ENCODE measurements around the gene GSDMA. TPM values are rescaled to one million over a fixed set of nuclear protein-coding genes. Genes with fewer than 3 reads are reported as not detected.

Gene GSDMA
- total and polyA plus RNA-seq, 10 of the 15 experiments (the other 5 are each of a cell fraction or from before 2014, with no cell fraction given) = 0.04 to 0.11 TPM; not detected in 8

- no peak overlapping the region for H3K4me3 ChIP-seq
- intact Hi-C loops (cut with micrococcal nuclease; ENCODE audit: unreplicated experiment) (no loop called here), in situ Hi-C loops (cut with MboI) (no loop called here)
- H3K36me3 ChIP-seq (ENCODE audit: control insufficient read depth in 2 of 2, insufficient read depth in 2 of 2, low read length in 1 of 2) = peaks cover 15% of the 10 kb centered on the region in 2 experiments; a peak in 3 of 4 replicates
- ChIA-PET POLR2A (interaction anchor here (0.6 to 0.7 kb wide), 2 partner anchors 20 to 455 kb away, joined by 4 to 6 read pairs; no protein-coding TSS in a partner anchor), CTCF (no interaction called here), SMC1A (ENCODE audit: uncharacterized antibody, unreplicated experiment) (interaction anchor here (1.5 to 4.6 kb wide), 2 partner anchors 10 to 20 kb away, joined by 3 to 25 read pairs; no protein-coding TSS in a partner anchor), RAD21 (ENCODE audit: unreplicated experiment) (interaction anchor here (0.6 to 1.0 kb wide), 2 partner anchors 34 to 164 kb away, joined by 4 to 5 read pairs; no protein-coding TSS in a partner anchor)
- H3K9me3 ChIP-seq (replicated peaks; ENCODE audit: control insufficient read depth, insufficient read depth, low read length) = no peaks in the 10 kb centered on the region; the same call in 2 of the 3 replicates
- H3K4me1 ChIP-seq (ENCODE audit: control insufficient read depth, insufficient read depth, low read length) = peaks cover 42% of the 10 kb centered on the region
- no peak overlapping the region for H3K27ac ChIP-seq (ENCODE audit: control insufficient read depth, insufficient read depth)
- FAIRE-seq = no peak
- H2AFZ ChIP-seq (ENCODE audit: control insufficient read depth, low read depth, low read length) = no peak overlapping the region
- H3K9ac ChIP-seq (ENCODE audit: control insufficient read depth, insufficient read depth, low read length) = no peak overlapping the region
- no peak for ATAC-seq
- WGBS (ENCODE audit: insufficient coverage, insufficient replicate concordance, low lambda C conversion rate, missing lambda C conversion rate) = 97% methylated on average over 9 of the region's 9 CpGs
- H3K4me2 ChIP-seq (ENCODE audit: control insufficient read depth, insufficient read depth) = no peak overlapping the region
- DNase-seq (ENCODE audit: low read depth, low spot score) = no peak
- no peaks in the 10 kb centered on the region for H4K20me1 ChIP-seq (ENCODE audit: control insufficient read depth, insufficient read depth)
- H3K79me2 ChIP-seq (ENCODE audit: control insufficient read depth, insufficient read depth, low read length) = peaks cover 17% of the 10 kb centered on the region
- no peaks in the 10 kb centered on the region for H3K27me3 ChIP-seq (replicated peaks in 1 of 2; ENCODE audit: control insufficient read depth in 2 of 2, insufficient read depth in 2 of 2, low read length in 1 of 2)
- no TSS peak for BruUV-seq (replicated peaks)
- TF ChIP-seq ZNF622 (IDR thresholded peaks at IDR 0.05) (no peak), SREBF2 (IDR thresholded peaks at IDR 0.05; ENCODE audit: low read length) (no peak), RELB (IDR thresholded peaks at IDR 0.05; ENCODE audit: low read depth) (no peak), USF2 (IDR thresholded peaks at IDR 0.05; ENCODE audit: borderline replicate concordance, low read depth, low read length) (no peak), SMAD1 (IDR thresholded peaks at IDR 0.05; ENCODE audit: low read depth, partially characterized antibody) (no peak), CEBPB (IDR thresholded peaks at IDR 0.05; ENCODE audit: borderline replicate concordance in 1 of 2, low read depth in 2 of 2, low read length in 2 of 2) (no peak), CEBPZ (IDR thresholded peaks at IDR 0.05; ENCODE audit: low read depth, low read length) (no peak), MYC (IDR thresholded peaks at IDR 0.05; ENCODE audit: insufficient read depth, insufficient read length, insufficient replicate concordance, low read length, severe bottlenecking) (no peak), NKRF (conservative IDR thresholded peaks at IDR 0.05) (no peak), ZBED1 (IDR thresholded peaks at IDR 0.05; ENCODE audit: borderline replicate concordance) (no peak), ETV6 (conservative IDR thresholded peaks at IDR 0.05 in 1 of 2, IDR thresholded peaks at IDR 0.05 in 1 of 2; ENCODE audit: borderline replicate concordance in 1 of 2, low read depth in 1 of 2) (no peak), TBL1XR1 (IDR thresholded peaks at IDR 0.05; ENCODE audit: low read depth, low read length) (no peak), SUPT20H (IDR thresholded peaks at IDR 0.05; ENCODE audit: borderline replicate concordance, control insufficient read depth, low read depth, low read length) (no peak)
These were observed 43.6 kb upstream of the GSDMA start for GRCh38 chr17:39919087-39919683.

Measured in GM12878 (cell line).